PFSK-1 (cell line): ENCODE data around the gene NR5A1.

Experiments used
- FOXP2 ChIP-seq: optimal IDR thresholded peaks from 2 replicates; pipeline ENCODE3; 2011; ENCODE audit warnings: borderline replicate concordance, control low read depth, inconsistent platforms; ENCODE audit not compliant: insufficient read depth; ENCODE audit errors: extremely low read length, extremely low read depth
- POLR2AphosphoS5 ChIP-seq: IDR thresholded peaks from 2 replicates; pipeline ENCODE4 v1.6.1; 2012; ENCODE audit warnings: low read depth, mild to moderate bottlenecking, control low read depth, low read length, moderate library complexity
- REST ChIP-seq, 2 experiments: IDR thresholded peaks; 2 replicates each; pipeline versions ENCODE4 v1.6.1 to v1.8.0; 2011 to 2012; ENCODE audit warnings: low read depth in 2 of 2, low read length in 2 of 2, control low read depth in 1 of 2, inconsistent platforms in 1 of 2, mild to moderate bottlenecking in 1 of 2, moderate library complexity in 1 of 2; ENCODE audit not compliant: insufficient read depth in 1 of 2
- SIN3A ChIP-seq: IDR thresholded peaks from 2 replicates; pipeline ENCODE4 v1.6.1; 2012; ENCODE audit warnings: mild to moderate bottlenecking, low read length, moderate library complexity, borderline replicate concordance; ENCODE audit not compliant: insufficient read depth
- TAF1 ChIP-seq: IDR thresholded peaks from 2 replicates; pipeline ENCODE4 v1.6.1; 2012; ENCODE audit warnings: low read length, control low read depth, borderline replicate concordance; ENCODE audit not compliant: insufficient read depth

GRCh38 chr9:124522121-124523098 lies 15.2 kb upstream of the NR5A1 start:
- TF ChIP-seq POLR2AphosphoS5, result no peak
- no peak for TF ChIP-seq SIN3A
- no peak for TF ChIP-seq REST (IDR thresholded peaks at IDR 0.05; ENCODE audit: insufficient read depth in 1 of 2, low read depth in 2 of 2, low read length in 2 of 2)
- TF ChIP-seq TAF1, result no peak
- no peak for TF ChIP-seq FOXP2
